ENCODE data around the gene PSMD6.

The PSMD6 gene

DNA sequence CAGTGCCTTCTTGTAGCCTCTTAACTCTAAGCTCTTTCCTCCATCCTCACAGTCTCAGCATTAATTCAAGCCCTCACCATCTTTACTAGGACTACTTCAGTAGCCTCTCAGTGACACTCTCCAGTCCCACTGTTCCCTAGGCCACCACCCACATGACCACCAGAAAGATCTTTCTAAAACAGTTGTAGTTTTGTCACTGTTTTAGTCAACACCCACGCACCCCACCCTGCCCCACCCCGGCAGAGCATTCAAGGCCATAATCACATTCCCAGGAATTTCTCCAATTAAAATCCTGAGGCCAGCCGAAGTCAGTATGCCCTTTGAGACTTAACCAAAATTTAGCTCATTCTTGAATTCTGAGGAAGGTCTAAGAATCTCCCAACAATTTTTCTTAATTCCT, 31.2 kb upstream of the PSMD6 start:
- TF ChIP-seq, protein P1, sequence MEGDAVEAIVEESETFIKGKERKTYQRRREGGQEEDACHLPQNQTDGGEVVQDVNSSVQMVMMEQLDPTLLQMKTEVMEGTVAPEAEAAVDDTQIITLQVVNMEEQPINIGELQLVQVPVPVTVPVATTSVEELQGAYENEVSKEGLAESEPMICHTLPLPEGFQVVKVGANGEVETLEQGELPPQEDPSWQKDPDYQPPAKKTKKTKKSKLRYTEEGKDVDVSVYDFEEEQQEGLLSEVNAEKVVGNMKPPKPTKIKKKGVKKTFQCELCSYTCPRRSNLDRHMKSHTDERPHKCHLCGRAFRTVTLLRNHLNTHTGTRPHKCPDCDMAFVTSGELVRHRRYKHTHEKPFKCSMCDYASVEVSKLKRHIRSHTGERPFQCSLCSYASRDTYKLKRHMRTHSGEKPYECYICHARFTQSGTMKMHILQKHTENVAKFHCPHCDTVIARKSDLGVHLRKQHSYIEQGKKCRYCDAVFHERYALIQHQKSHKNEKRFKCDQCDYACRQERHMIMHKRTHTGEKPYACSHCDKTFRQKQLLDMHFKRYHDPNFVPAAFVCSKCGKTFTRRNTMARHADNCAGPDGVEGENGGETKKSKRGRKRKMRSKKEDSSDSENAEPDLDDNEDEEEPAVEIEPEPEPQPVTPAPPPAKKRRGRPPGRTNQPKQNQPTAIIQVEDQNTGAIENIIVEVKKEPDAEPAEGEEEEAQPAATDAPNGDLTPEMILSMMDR (conservative IDR thresholded peaks at IDR 0.05) = no peak
- no peak for TF ChIP-seq ZFX (IDR thresholded peaks at IDR 0.05)
- H3K27ac ChIP-seq = no peak overlapping the region

DNA sequence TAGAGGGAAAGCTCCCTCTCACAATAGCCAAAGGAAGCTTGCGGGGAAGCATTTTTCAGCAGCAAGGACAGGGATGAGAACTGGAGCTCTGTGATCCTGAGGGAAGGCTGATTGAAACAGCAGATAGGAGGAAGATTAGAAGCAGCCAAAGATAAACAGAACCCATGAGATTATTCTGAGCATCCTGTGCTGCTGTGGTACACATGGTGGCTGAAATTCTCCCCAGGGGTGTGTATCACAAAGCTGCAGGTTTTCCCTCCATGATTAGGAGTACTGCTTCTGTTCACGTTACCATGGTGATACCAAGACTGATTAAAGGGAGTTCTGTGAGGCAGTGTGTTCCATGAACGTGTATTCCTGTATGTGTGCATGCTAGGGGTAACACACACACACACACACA, 30.3 kb upstream of the PSMD6 start:
- no peak overlapping the region for H3K27ac ChIP-seq
- no peak for TF ChIP-seq ZFX (IDR thresholded peaks at IDR 0.05)

DNA sequence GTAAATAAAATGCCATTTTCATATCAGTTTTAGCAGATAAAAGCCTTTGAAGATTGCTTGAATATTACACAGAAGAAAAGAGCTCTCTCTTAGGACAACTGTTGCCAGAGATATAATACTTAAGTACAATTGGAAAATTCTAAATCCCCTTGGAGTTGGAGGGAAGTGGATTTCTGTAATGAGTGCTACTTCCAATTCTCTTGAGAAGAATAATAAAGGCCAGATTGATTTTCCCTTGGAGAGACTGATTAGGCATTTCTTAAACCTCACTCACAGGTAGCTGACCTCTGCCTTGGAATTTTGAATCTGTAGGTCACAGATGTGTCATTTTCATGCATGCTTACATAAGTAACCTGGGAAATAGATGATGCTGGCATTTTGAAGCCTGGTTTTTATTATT, 29.8 kb upstream of the PSMD6 start:
- TF ChIP-seq, protein P1 (conservative IDR thresholded peaks at IDR 0.05) = no peak
- TF ChIP-seq ZFX (IDR thresholded peaks at IDR 0.05) = no peak
- no peak overlapping the region for H3K27ac ChIP-seq

DNA sequence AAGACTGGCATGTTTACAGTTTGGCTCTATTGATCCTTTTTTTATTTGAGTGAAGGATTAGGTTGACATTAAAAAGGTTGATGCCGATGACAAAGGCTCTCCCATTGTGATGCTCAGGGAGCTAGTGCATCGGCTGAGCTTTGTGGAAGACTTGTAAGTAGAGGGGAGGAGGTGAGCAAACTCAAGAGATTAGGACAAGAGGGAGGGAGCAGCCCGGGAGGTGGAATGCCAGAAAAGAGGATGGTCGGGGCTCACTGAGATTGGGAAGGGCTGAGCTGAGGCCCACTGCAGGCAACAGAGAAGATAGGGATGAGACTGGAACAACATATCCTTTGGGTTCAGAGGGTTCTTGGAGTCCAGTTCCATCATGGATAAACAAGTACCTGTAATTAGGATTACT, 26.5 kb upstream of the PSMD6 start:
- H3K27ac ChIP-seq = no peak overlapping the region
- TF ChIP-seq ZFX (IDR thresholded peaks at IDR 0.05) = no peak
- TF ChIP-seq, protein P1 (conservative IDR thresholded peaks at IDR 0.05) = no peak

DNA sequence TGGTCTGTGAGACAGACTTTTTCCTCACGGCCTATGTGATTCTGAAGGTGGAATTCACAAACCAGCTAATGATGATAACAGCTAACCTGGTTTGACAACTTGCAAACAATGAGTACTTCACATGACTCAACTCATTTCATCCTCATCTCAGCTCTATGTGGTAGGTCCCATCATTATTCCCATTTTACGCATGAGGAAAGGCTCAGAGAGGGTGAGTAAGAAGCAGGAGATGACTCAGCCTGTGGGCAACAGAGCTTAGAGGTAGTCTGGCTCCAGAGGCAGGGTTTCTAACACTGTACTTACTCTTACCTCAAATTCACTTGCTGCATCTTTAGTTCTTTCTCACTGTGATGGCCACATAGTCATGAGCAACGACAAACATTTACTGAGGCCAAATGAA, 25.8 kb upstream of the PSMD6 start:
- TF ChIP-seq ZFX (IDR thresholded peaks at IDR 0.05) = no peak
- TF ChIP-seq, protein P1 (conservative IDR thresholded peaks at IDR 0.05) = no peak
- no peak overlapping the region for H3K27ac ChIP-seq

DNA sequence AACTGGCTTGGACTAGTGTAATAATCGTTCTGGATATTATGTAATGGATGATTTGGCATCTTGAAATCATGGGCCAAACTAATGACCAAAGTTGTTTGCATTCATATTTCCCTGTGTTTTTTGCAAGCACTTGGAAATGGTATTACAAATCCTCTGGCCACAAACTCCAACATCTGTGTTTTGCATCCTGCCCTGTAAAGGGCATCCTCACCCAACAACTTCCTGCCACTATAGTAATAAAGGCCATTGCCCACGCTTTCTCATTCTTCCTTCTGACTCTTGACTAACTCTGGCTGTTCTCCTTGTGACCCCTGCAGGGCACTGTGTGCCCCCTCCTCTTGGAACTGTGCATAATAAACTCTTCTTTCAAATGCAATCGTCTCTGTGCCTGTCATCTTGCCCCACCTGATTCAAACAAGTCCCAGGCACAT, 25.4 kb upstream of the PSMD6 start:
- TF ChIP-seq ZFX (IDR thresholded peaks at IDR 0.05) = no peak
- TF ChIP-seq, protein P1 (conservative IDR thresholded peaks at IDR 0.05) = no peak
- no peak overlapping the region for H3K27ac ChIP-seq

DNA sequence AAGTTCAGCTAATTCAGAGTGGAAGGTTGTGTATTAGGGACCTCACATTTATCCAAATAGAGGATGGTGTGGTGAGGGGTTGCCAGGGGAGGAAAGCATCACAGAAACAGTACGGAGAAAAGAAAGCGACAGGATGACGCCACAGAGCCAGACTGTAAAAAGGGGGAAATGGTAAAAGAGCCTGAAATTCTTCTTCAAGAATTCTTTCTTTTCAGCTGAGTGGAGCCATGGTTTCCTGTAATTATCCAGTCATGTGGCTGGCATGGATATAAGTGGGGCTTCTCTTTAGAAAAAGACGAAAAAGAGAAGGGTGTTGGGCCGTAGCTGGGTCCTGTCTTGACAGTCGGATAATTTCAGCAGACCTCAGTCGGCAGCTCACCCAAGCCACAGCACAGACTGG, 24.5 kb upstream of the PSMD6 start:
- no peak overlapping the region for H3K27ac ChIP-seq
- no peak for TF ChIP-seq ZFX (IDR thresholded peaks at IDR 0.05)
- TF ChIP-seq, protein P1 (conservative IDR thresholded peaks at IDR 0.05) = no peak

DNA sequence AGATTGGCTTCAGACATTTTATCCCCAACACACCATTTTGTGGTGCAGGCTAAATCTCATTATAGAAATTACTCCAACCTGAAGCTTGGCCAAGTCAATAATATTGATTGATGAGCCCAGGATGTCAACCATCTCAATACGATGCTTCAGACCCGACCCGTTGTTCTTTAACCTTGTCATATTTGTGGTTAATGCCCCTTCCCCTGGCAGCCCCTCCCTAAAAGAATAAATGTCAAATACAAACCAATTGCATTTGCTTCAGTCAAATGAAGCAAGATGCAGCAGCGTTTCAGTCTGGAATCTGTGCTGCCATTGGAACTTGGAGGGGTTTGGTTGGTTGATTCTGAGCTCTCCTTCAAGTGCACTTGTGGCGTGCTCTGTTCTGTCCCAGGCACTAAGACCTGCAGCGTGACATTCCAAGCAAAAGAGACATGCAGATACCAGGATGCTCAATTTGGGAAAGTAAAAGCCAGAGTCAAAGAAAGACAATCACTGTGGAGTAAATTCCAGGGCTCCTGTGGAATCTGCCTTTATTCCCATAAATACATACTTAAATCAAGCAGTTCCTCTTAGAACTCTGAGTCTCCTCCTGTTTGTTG, 23.8 kb upstream of the PSMD6 start:
- TF ChIP-seq, protein P1 (conservative IDR thresholded peaks at IDR 0.05) = no peak
- TF ChIP-seq ZFX (IDR thresholded peaks at IDR 0.05) = no peak
- H3K27ac ChIP-seq = no peak overlapping the region

Data from C4-2B (cell line).